GM18499 (cell line): ENCODE results near the gene HTR2A.

Experiments
- ATAC-seq: cut with Tn5 transposase; IDR thresholded peaks from one replicate; pipeline ENCODE4 v1.9.1; 2021; ENCODE audit warnings: moderate number of reproducible peaks; ENCODE audit not compliant: insufficient read depth, unreplicated experiment

HTR2A gene

GRCh38 chr13:46896341-46897137 is at the start of gene HTR2A:
HTR2A (minus strand) TSS chr13:46897053; CDS start chr13:46895906, 1,147 bp downstream.
- no peak for ATAC-seq

GRCh38 chr13:46936525-46936924 is 39.7 kb upstream of the HTR2A start:
- no peak for ATAC-seq

- no peak for ATAC-seq
Measured at GRCh38 chr13:46934749-46935148, 37.9 kb upstream of the HTR2A start.

- ATAC-seq: no peak
Measured at GRCh38 chr13:46926916-46927590, 30.2 kb upstream of the HTR2A start.

GRCh38 chr13:46925486-46925885 is 28.6 kb upstream of the HTR2A start:
- no peak for ATAC-seq

- ATAC-seq: no peak
Measured at GRCh38 chr13:46914341-46914740, 17.5 kb upstream of the HTR2A start.

GRCh38 chr13:46913757-46914156 is 16.9 kb upstream of the HTR2A start:
- no peak for ATAC-seq

GRCh38 chr13:46909042-46909441 is 12.2 kb upstream of the HTR2A start:
- ATAC-seq: no peak

GRCh38 chr13:46908501-46908900 is 11.6 kb upstream of the HTR2A start:
- ATAC-seq: no peak

GRCh38 chr13:46906405-46906804 is 9.6 kb upstream of the HTR2A start:
- no peak for ATAC-seq

- no peak for ATAC-seq
Measured at GRCh38 chr13:46905249-46905648, 8.4 kb upstream of the HTR2A start.

- ATAC-seq: no peak
Measured at GRCh38 chr13:46903748-46904147, 6.9 kb upstream of the HTR2A start.

GRCh38 chr13:46901721-46902120 is 4.9 kb upstream of the HTR2A start:
- ATAC-seq: no peak

- ATAC-seq: no peak
Measured at GRCh38 chr13:46899801-46900200, 2.9 kb upstream of the HTR2A start.

- ATAC-seq: no peak
Measured at GRCh38 chr13:46895381-46895780, 1.5 kb downstream of the HTR2A start.

GRCh38 chr13:46894568-46894967 is 2.3 kb downstream of the HTR2A start:
- ATAC-seq: no peak

GRCh38 chr13:46893798-46894560 is 2.9 kb downstream of the HTR2A start:
- no peak for ATAC-seq

- no peak for ATAC-seq
Measured at GRCh38 chr13:46893221-46893740, 3.6 kb downstream of the HTR2A start.

GRCh38 chr13:46885018-46885417 is 11.8 kb downstream of the HTR2A start:
- no peak for ATAC-seq

GRCh38 chr13:46884531-46884930 is 12.3 kb downstream of the HTR2A start:
- ATAC-seq: no peak

- no peak for ATAC-seq
Measured at GRCh38 chr13:46881621-46882020, 15.2 kb downstream of the HTR2A start.
